Esophagus muscularis mucosa (tissue), 3 donors: ENCODE results near the gene PEAR1.

ENCODE experiments used
- POLR2A ChIP-seq: fragments of 450-650 bp; IDR thresholded peaks from one replicate; pipeline ENCODE4 v1.6.1; 2017; ENCODE audit warnings: antibody characterized with exemption, moderate library complexity, mild to moderate bottlenecking, low read depth
- POLR2AphosphoS5 ChIP-seq, 2 donors: sonication (generic); formaldehyde crosslinking; IDR thresholded peaks; one replicate each; pipeline ENCODE4 v1.6.1; 2017; ENCODE audit warnings: antibody characterized with exemption in 2 of 2
- TF ChIP-seq, protein P1 (sequence below), 3 experiments: fragments of 200-600 bp in 2 of 3; fragments of 450-650 bp in 1 of 3; sonication (generic) in 2 of 3; IDR thresholded peaks; one replicate each; pipeline ENCODE4 v1.5.1; 2017 to 2019; ENCODE audit warnings: antibody characterized with exemption in 3 of 3, mild to moderate bottlenecking in 2 of 3, moderate library complexity in 1 of 3

DNA sequence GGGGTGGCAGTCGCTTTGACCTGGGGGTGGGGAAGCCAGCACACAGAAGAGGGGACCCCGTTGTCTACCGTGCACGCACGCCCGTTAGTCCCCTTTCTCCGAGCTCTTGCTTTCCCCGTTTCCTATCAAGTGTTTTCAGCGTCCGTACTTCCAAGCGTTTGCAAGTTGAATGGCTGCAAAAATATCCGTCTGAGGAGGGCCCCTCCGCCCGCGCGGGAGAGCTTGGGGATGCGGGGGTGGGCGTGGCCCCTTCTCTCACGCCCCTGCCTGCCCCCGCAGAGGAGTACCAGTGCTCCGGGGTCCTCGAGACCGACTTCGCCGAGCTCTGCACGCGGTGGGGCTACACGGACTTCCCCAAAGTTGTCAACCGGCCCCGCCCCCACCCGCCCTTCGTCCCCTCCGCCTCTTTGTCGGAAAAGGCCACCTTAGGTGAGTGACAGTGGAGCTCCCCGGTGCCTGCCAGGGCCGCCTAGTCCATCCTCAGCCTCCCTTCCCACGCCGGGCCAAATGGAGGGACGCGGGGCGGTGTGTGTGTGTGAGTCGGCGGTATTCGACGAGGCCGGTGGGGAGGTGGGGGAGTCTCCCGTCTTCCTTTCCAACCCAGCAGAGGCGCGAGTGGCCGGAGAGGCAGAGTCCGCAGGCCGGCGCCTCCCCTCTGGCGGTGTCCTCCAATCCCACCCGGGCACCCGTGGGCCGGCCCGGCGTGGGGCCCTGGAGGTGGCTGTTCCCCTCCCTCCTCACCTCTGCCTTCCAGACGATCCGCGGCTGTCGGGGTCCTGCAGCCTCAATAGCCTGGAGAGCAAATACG is 30.4 kb downstream of the PEAR1 start:
- TF ChIP-seq, protein P1, sequence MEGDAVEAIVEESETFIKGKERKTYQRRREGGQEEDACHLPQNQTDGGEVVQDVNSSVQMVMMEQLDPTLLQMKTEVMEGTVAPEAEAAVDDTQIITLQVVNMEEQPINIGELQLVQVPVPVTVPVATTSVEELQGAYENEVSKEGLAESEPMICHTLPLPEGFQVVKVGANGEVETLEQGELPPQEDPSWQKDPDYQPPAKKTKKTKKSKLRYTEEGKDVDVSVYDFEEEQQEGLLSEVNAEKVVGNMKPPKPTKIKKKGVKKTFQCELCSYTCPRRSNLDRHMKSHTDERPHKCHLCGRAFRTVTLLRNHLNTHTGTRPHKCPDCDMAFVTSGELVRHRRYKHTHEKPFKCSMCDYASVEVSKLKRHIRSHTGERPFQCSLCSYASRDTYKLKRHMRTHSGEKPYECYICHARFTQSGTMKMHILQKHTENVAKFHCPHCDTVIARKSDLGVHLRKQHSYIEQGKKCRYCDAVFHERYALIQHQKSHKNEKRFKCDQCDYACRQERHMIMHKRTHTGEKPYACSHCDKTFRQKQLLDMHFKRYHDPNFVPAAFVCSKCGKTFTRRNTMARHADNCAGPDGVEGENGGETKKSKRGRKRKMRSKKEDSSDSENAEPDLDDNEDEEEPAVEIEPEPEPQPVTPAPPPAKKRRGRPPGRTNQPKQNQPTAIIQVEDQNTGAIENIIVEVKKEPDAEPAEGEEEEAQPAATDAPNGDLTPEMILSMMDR (IDR thresholded peaks at IDR 0.05) = no peak
- TF ChIP-seq POLR2A = no peak
- no peak for TF ChIP-seq POLR2AphosphoS5 (IDR thresholded peaks at IDR 0.05)
